GM18505 (cell line): ENCODE results near the gene ZNF716.
"Not testable (repeated sequence)": the region's sequence is repeated elsewhere in the genome, so short reads cannot be mapped to it uniquely, and the experiment has no call there.

Experiments
- ATAC-seq: cut with Tn5 transposase; IDR thresholded peaks from one replicate; pipeline ENCODE4 v1.9.1; 2021; ENCODE audit not compliant: unreplicated experiment
- POLR2A ChIP-seq: IDR thresholded peaks from 4 replicates; pipeline ENCODE4 v1.6.1; 2011; ENCODE audit warnings: borderline replicate concordance; ENCODE audit not compliant: insufficient read depth, insufficient read length; ENCODE audit errors: extremely low read depth

Gene ZNF716

DNA sequence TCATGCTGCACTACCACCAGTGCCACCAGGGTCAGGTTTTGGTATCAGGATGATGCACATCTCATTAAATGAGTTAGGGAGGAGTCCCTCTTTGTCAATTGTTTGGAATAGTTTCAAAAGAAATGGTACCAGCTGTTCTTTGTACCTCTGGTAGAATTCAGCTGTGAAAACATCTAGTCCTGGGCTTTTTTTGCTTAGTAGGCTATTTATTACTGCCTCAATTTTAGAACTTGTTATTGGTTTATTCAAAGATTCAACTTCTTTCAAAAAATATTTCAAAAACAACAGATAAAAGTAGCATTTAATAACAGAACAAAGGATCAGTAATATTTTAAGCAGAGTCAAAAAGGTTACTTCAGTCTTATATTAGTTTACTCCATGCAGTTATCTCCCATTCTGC lies 6.4 kb upstream of the ZNF716 start:
- no peak for TF ChIP-seq POLR2A
- no peak for ATAC-seq

- not testable (repeated sequence) for ATAC-seq
Observed at GRCh38 chr7:57469186-57469828, 19.3 kb downstream of the ZNF716 start.

DNA sequence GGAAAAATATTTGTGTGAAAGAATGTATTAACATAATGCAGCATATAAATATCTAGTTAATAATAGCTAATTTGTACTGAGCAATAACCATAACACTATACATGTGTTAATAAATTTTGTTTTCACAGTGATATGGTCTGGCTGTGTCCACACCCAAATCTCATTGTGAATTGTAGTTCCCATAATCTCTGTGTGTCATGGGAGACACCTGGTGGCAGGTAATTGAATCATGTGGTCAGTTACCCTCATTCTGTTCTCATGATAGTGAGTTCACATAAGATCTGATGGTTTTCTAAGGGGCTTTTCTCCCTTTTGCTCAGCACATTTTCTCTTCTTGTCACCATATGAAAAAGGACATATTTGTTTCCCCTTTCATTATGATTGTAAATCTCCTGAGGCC lies 30.3 kb downstream of the ZNF716 start:
- ATAC-seq, result not testable (repeated sequence)

- ATAC-seq, result not testable (repeated sequence)
Observed at GRCh38 chr7:57485022-57485421, 35.0 kb downstream of the ZNF716 start.

GRCh38 chr7:57487957-57488356 lies 38.0 kb downstream of the ZNF716 start:
- TF ChIP-seq POLR2A, result no peak
- no peak for ATAC-seq

DNA sequence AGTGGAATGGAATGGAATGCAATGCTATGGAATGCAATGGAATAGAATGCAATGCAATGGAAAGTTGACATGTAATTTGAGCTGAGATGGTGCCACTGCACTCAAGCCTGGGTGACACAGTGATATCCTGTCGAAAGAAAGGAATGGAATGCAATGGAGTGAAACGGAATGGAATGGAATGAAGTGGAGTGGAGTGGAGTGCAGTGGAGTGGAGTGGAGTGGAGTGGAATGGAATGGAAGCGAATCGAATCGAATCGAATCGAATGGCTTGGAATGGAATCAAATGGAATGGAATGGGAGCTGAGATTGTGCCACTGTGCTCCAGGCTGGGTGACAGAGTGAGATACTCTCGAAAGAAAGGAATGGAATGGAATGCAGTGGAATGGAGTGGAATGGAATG lies 45.1 kb downstream of the ZNF716 start:
- ATAC-seq, result not testable (repeated sequence)

- no peak for ATAC-seq
Observed at GRCh38 chr7:57496395-57496794, 46.4 kb downstream of the ZNF716 start.

GRCh38 chr7:57505176-57505575 lies 55.2 kb downstream of the ZNF716 start:
- ATAC-seq, result no peak
- TF ChIP-seq POLR2A, result no peak

More at GRCh38 chr7:57496395-57496794, 46.4 kb downstream of the ZNF716 start:
- no peak for TF ChIP-seq POLR2A
